Activated CD8-positive, alpha-beta memory T cell treated with anti-CD3 and anti-CD28 coated beads, Interleukin-2, amount 50 U/mL, for 48 hours (primary cell): ENCODE results near the gene CAMKV.

Experiments
- DNase-seq: peaks from one replicate; pipeline ENCODE4 v3.0.0-alpha.2; 2020

Gene CAMKV

GRCh38 chr3:49889296-49889695, 19.6 kb upstream of the CAMKV start:
- DNase-seq, result no peak

- no peak for DNase-seq
Measured at GRCh38 chr3:49886922-49887265, 17.2 kb upstream of the CAMKV start.

GRCh38 chr3:49883998-49884397, 14.3 kb upstream of the CAMKV start:
- DNase-seq, result no peak

GRCh38 chr3:49882166-49882565, 12.5 kb upstream of the CAMKV start:
- no peak for DNase-seq

GRCh38 chr3:49880581-49881315, 11.0 kb upstream of the CAMKV start:
- no peak for DNase-seq

- DNase-seq, result no peak
Measured at GRCh38 chr3:49879721-49880120, 10.0 kb upstream of the CAMKV start.

- DNase-seq, result no peak
Measured at GRCh38 chr3:49878686-49879085, 9.0 kb upstream of the CAMKV start.

- no peak for DNase-seq
Measured at GRCh38 chr3:49877716-49878115, 8.0 kb upstream of the CAMKV start.

- no peak for DNase-seq
Measured at GRCh38 chr3:49876567-49876966, 6.9 kb upstream of the CAMKV start.

GRCh38 chr3:49873623-49874022, 3.9 kb upstream of the CAMKV start:
- no peak for DNase-seq

- no peak for DNase-seq
Measured at GRCh38 chr3:49872801-49873281, 3.1 kb upstream of the CAMKV start.

- DNase-seq, result no peak
Measured at GRCh38 chr3:49871531-49872153, 1.9 kb upstream of the CAMKV start.

GRCh38 chr3:49868862-49869466, 742 bp downstream of the CAMKV start:
- DNase-seq, result no peak

GRCh38 chr3:49867871-49868321, 1.8 kb downstream of the CAMKV start:
- no peak for DNase-seq

- DNase-seq, result no peak
Measured at GRCh38 chr3:49867400-49867799, 2.3 kb downstream of the CAMKV start.

GRCh38 chr3:49865198-49865784, 4.4 kb downstream of the CAMKV start:
- DNase-seq, result no peak

- no peak for DNase-seq
Measured at GRCh38 chr3:49864505-49864904, 5.2 kb downstream of the CAMKV start.

- DNase-seq, result no peak
Measured at GRCh38 chr3:49859576-49860305, 10.0 kb downstream of the CAMKV start.

GRCh38 chr3:49856181-49857005, 13.3 kb downstream of the CAMKV start, which contains the start of gene TRAIP:
Gene TRAIP, minus strand, starts transcription at chr3:49856564. Its CDS starts 111 bp downstream, at chr3:49856453.
- peak; percentile 97 for DNase-seq

GRCh38 chr3:49855662-49856061, 14.0 kb downstream of the CAMKV start:
- no peak for DNase-seq

GRCh38 chr3:49845694-49846093, 24.0 kb downstream of the CAMKV start:
- no peak for DNase-seq
